Breast epithelium (tissue), 4 donors: ENCODE data around the gene SLX4IP. TPM values are rescaled to one million over a fixed set of nuclear protein-coding genes. Genes with fewer than 3 reads are reported as not detected.

Source experiments
- DNase-seq, 2 donors: peaks; one replicate each; pipeline ENCODE4 v3.0.0-alpha.2; 2019; ENCODE audit warnings: low spot score in 2 of 2
- H3K27ac ChIP-seq, 2 donors: fragments of 200-600 bp; sonication (generic) in 1 of 2; one replicate each; pipeline ENCODE4 v1.5.1; 2016 to 2019; ENCODE audit warnings: mild to moderate bottlenecking in 1 of 2
- H3K27me3 ChIP-seq, 2 donors: fragments of 200-600 bp; sonication (generic) in 1 of 2; one replicate each; pipeline versions ENCODE4 v1.5.1 to v1.6.0; 2017 to 2019; ENCODE audit warnings: control low read depth in 1 of 2, mild to moderate bottlenecking in 1 of 2
- H3K36me3 ChIP-seq: fragments of 200-600 bp; one replicate; pipeline ENCODE4 v1.5.1; 2019
- H3K4me1 ChIP-seq, 2 donors: fragments of 200-600 bp; sonication (generic); one replicate each; pipeline ENCODE4 v1.5.1; 2016 to 2019; ENCODE audit warnings: control low read depth in 1 of 2
- H3K4me3 ChIP-seq, 3 donors: fragments of 200-600 bp; sonication (generic); 1 replicate in 2 of 3; 2 replicates in 1 of 3; pipeline ENCODE4 v1.5.1; 2016 to 2019; ENCODE audit warnings: mild to moderate bottlenecking in 3 of 3, moderate library complexity in 2 of 3
- H3K9me3 ChIP-seq, 2 donors: fragments of 200-600 bp; sonication (generic) in 1 of 2; one replicate each; pipeline ENCODE4 v1.5.1; 2016 to 2019; ENCODE audit warnings: control low read depth in 1 of 2
- CTCF ChIP-seq, 3 donors: fragments of 450-650 bp; IDR thresholded peaks; one replicate each; pipeline ENCODE4 v1.5.1; 2016 to 2017; ENCODE audit warnings: antibody characterized with exemption in 3 of 3, mild to moderate bottlenecking in 3 of 3, moderate library complexity in 3 of 3
- POLR2A ChIP-seq: fragments of 450-650 bp; IDR thresholded peaks from one replicate; pipeline ENCODE4 v1.6.1; 2016; ENCODE audit warnings: antibody characterized with exemption, mild to moderate bottlenecking, moderate library complexity
- POLR2AphosphoS5 ChIP-seq, 3 donors: sonication (generic); formaldehyde crosslinking; IDR thresholded peaks; one replicate each; pipeline ENCODE4 v1.6.1; 2017; ENCODE audit warnings: antibody characterized with exemption in 3 of 3
- intact Hi-C: fragments of 100-400 bp; cut with DNase I; formaldehyde crosslinking; loops from one replicate; pipeline ENCODE4 v1.15.1; 2023; ENCODE audit warnings: low total_unique reads
- total RNA-seq, 3 donors: library from RNA; depleted of rRNA; stranded (reverse); fragments of >200 nt; gene quantifications; one replicate each; pipeline ENCODE4 v1.1.0, GENCODE V29; 2016

Gene SLX4IP
- total RNA-seq, 3 donors from 2014 or later: 4.2 to 6.9 (median 5.9) TPM

- no peaks in the 10 kb centered on the region for H3K9me3 ChIP-seq
- H3K27me3 ChIP-seq: no peaks in the 10 kb centered on the region
- intact Hi-C loops: no loop called here
- H3K36me3 ChIP-seq: no peaks in the 10 kb centered on the region
- no peak for TF ChIP-seq POLR2A
- TF ChIP-seq CTCF (IDR thresholded peaks at IDR 0.05): no peak
- no peak for TF ChIP-seq POLR2AphosphoS5 (IDR thresholded peaks at IDR 0.05)
- H3K4me3 ChIP-seq: no peak overlapping the region
- H3K27ac ChIP-seq: peak overlapping the region; percentile 48 to 81
- H3K4me1 ChIP-seq: peaks cover 0 to 14% of the 10 kb centered on the region in 2 donors
- no peak for DNase-seq
Measured at GRCh38 chr20:10634683-10635411, 199.7 kb downstream of the SLX4IP start.

GRCh38 chr20:10635476-10636208, 200.5 kb downstream of the SLX4IP start:
- TF ChIP-seq CTCF (IDR thresholded peaks at IDR 0.05): no peak
- TF ChIP-seq POLR2A: no peak
- no peak for TF ChIP-seq POLR2AphosphoS5 (IDR thresholded peaks at IDR 0.05)
- no peaks in the 10 kb centered on the region for H3K9me3 ChIP-seq
- intact Hi-C loops: no loop called here
- H3K36me3 ChIP-seq: no peaks in the 10 kb centered on the region
- peaks cover 0 to 14% of the 10 kb centered on the region in 2 donors for H3K4me1 ChIP-seq
- no peaks in the 10 kb centered on the region for H3K27me3 ChIP-seq
- H3K4me3 ChIP-seq: no peak overlapping the region
- no peak for DNase-seq
- peak overlapping the region; percentile 49 to 81 for H3K27ac ChIP-seq

- no peak for TF ChIP-seq CTCF (IDR thresholded peaks at IDR 0.05)
- peak in 1 of 3 donors; percentile 13 for TF ChIP-seq POLR2AphosphoS5 (IDR thresholded peaks at IDR 0.05)
- no peak for TF ChIP-seq POLR2A
- no peaks in the 10 kb centered on the region for H3K9me3 ChIP-seq
- H3K4me1 ChIP-seq: peaks cover 0 to 14% of the 10 kb centered on the region in 2 donors
- no peaks in the 10 kb centered on the region for H3K27me3 ChIP-seq
- H3K4me3 ChIP-seq: no peak overlapping the region
- intact Hi-C loops: no loop called here
- H3K27ac ChIP-seq: peak overlapping the region; percentile 49 to 81
- H3K36me3 ChIP-seq: peaks cover under 1% of the 10 kb centered on the region
- DNase-seq: no peak
Measured at GRCh38 chr20:10636326-10636818, 201.3 kb downstream of the SLX4IP start.

GRCh38 chr20:10637031-10637559, 202.0 kb downstream of the SLX4IP start:
- Histone ChIP-seq H3K27ac (peak overlapping the region; percentile 49 to 81), H3K4me1 (peaks cover 0 to 14% of the 10 kb centered on the region in 2 donors), H3K27me3 (no peaks in the 10 kb centered on the region), H3K9me3 (no peaks in the 10 kb centered on the region), H3K4me3 (no peak overlapping the region), H3K36me3 (peaks cover 8% of the 10 kb centered on the region)
- TF ChIP-seq POLR2A (no peak), POLR2AphosphoS5 (IDR thresholded peaks at IDR 0.05) (peak in 1 of 3 donors; percentile 6), CTCF (IDR thresholded peaks at IDR 0.05) (no peak)
- intact Hi-C loops: no loop called here
- DNase-seq: no peak

GRCh38 chr20:10637563-10637962, 202.5 kb downstream of the SLX4IP start:
- Histone ChIP-seq H3K27me3 (no peaks in the 10 kb centered on the region), H3K4me1 (peaks cover 0 to 14% of the 10 kb centered on the region in 2 donors), H3K4me3 (no peak overlapping the region), H3K27ac (peak overlapping the region; percentile 49 to 81), H3K9me3 (no peaks in the 10 kb centered on the region), H3K36me3 (peaks cover 10% of the 10 kb centered on the region)
- intact Hi-C loops: no loop called here
- TF ChIP-seq CTCF (IDR thresholded peaks at IDR 0.05): no peak
- TF ChIP-seq POLR2A: no peak
- DNase-seq: no peak
